K562 (cell line): ENCODE results near the gene ARFGEF2. TPM values are rescaled to one million over a fixed set of nuclear protein-coding genes. Genes with fewer than 3 reads are reported as not detected.

ENCODE experiments used
- ATAC-seq: fragments of 200-7000 bp; cut with Tn5 transposase; 3 replicates; pipeline ENCODE4 v1.9.1; 2020; ENCODE audit warnings: moderate library complexity
- BruUV-seq: library from RNA; stranded (reverse); fragments of 400-500 nt; replicated peaks from 2 replicates; lab custom pipeline; 2021; lab: Mats Ljungman, UMichigan
- CTCF ChIA-PET: fragments of 300-600 bp; formaldehyde crosslinking; extraction: SDS; loops from one replicate; lab custom pipeline; 2021; ENCODE audit warnings: low intra/inter-chr PET ratio; lab: Yijun Ruan, JAX
- POLR2A ChIA-PET: fragments of 300-600, 350-650 bp; sonication (Branson Sonifier 250); formaldehyde crosslinking; extraction: SDS; loops from one replicate; lab custom pipeline; 2021; ENCODE audit warnings: antibody characterized with exemption, inconsistent platforms; lab: Yijun Ruan, JAX
- DNase-seq, 4 experiments: peaks; one replicate each; pipeline versions ENCODE4 v3.0.0 to v3.0.0-alpha.2; 2011 to 2018; ENCODE audit warnings: low spot score in 3 of 4, mixed read lengths in 3 of 4; ENCODE audit errors: extremely low read depth in 1 of 4
- FAIRE-seq: peaks from 2 replicates; lab custom pipeline; 2011; peaks lifted over from hg19 to GRCh38; lab: Jason Lieb, UNC
- H2AFZ ChIP-seq: 2 replicates; pipeline ENCODE4 v1.6.0; 2011; ENCODE audit warnings: low read depth, low read length, control low read depth, inconsistent platforms
- H3K27ac ChIP-seq: fragments of 200-600 bp; 3 replicates; pipeline ENCODE4 v1.8.0; 2011; ENCODE audit warnings: low read depth, mild to moderate bottlenecking, control low read depth, inconsistent platforms, low read length, moderate library complexity, mixed read lengths; ENCODE audit errors: extremely low read depth
- H3K27me3 ChIP-seq, 2 experiments: fragments of 300-600 bp in 1 of 2; 2 replicates in 1 of 2; 3 replicates in 1 of 2; pipeline versions ENCODE4 v1.6.0 to v1.8.0; 2011; ENCODE audit warnings: inconsistent platforms in 2 of 2, low read length in 2 of 2, mild to moderate bottlenecking in 1 of 2, mixed read lengths in 1 of 2, moderate library complexity in 1 of 2; ENCODE audit not compliant: control insufficient read depth in 2 of 2, insufficient read depth in 2 of 2
- H3K36me3 ChIP-seq: fragments of 300-600 bp; 3 replicates; pipeline ENCODE4 v1.8.0; 2011; ENCODE audit warnings: mild to moderate bottlenecking, low read length, inconsistent platforms; ENCODE audit not compliant: control insufficient read depth, insufficient read depth
- H3K4me1 ChIP-seq, 2 experiments: fragments of 200-600 bp in 1 of 2; replicated peaks in 1 of 2; 2 replicates in 1 of 2; 3 replicates in 1 of 2; pipeline versions ENCODE4 v1.5.1 to v1.8.0; 2011; ENCODE audit warnings: inconsistent platforms in 2 of 2, low read length in 2 of 2, mild to moderate bottlenecking in 1 of 2, mixed read lengths in 1 of 2, moderate library complexity in 1 of 2; ENCODE audit not compliant: control insufficient read depth in 2 of 2, insufficient read depth in 2 of 2
- H3K4me2 ChIP-seq: 2 replicates; pipeline ENCODE4 v1.6.1; 2011; ENCODE audit warnings: low read length, control low read depth, inconsistent platforms, mixed read lengths; ENCODE audit not compliant: insufficient read depth
- H3K4me3 ChIP-seq: fragments of 200-600 bp; sonication (generic), shearing (Covaris generic); 2 replicates; pipeline ENCODE4 v1.5.1; 2016; ENCODE audit warnings: control low read depth, inconsistent platforms
- H3K79me2 ChIP-seq: fragments of 200-600 bp; 3 replicates; pipeline ENCODE4 v1.8.0; 2011; ENCODE audit warnings: low read length, inconsistent platforms; ENCODE audit not compliant: control insufficient read depth, insufficient read depth
- H3K9ac ChIP-seq, 2 experiments: 2 replicates each; pipeline versions ENCODE4 v1.6.0 to v1.6.1; 2011; ENCODE audit warnings: low read depth in 2 of 2, low read length in 2 of 2, control low read depth in 1 of 2, inconsistent platforms in 1 of 2, mild to moderate bottlenecking in 1 of 2, mixed read lengths in 1 of 2; ENCODE audit not compliant: insufficient read depth in 1 of 2
- H3K9me1 ChIP-seq: one replicate; pipeline ENCODE4 v1.6.0; 2011; ENCODE audit warnings: inconsistent platforms, mild to moderate bottlenecking, low read length, moderate library complexity; ENCODE audit not compliant: control insufficient read depth, insufficient read depth
- H3K9me3 ChIP-seq: replicated peaks from 2 replicates; pipeline ENCODE4 v1.5.1; 2011; ENCODE audit warnings: low read depth, low read length, inconsistent platforms; ENCODE audit not compliant: control insufficient read depth, insufficient read depth
- H4K20me1 ChIP-seq: replicated peaks from 2 replicates; pipeline ENCODE4 v1.6.1; 2011; ENCODE audit warnings: low read length, inconsistent platforms, mixed read lengths; ENCODE audit not compliant: control insufficient read depth, insufficient read depth
- CEBPB ChIP-seq: fragments of 450-650 bp; IDR thresholded peaks from 2 replicates; pipeline ENCODE4 v1.6.1; 2016; ENCODE audit warnings: missing genetic modification characterization, missing compliant biosample characterization
- CHCHD3 ChIP-seq: fragments of 250-450 bp; sonication (Bioruptor Pico); IDR thresholded peaks from 2 replicates; pipeline ENCODE4 v2.1.2; 2022; ENCODE audit warnings: mild to moderate bottlenecking
- GTF2B ChIP-seq: IDR thresholded peaks from 2 replicates; pipeline ENCODE4 v1.6.1; 2011; ENCODE audit not compliant: insufficient read length; ENCODE audit errors: extremely low read depth
- SRSF3 ChIP-seq: fragments of 200-400 bp; formaldehyde crosslinking; IDR thresholded peaks from 2 replicates; pipeline ENCODE4 v1.6.1; 2016; ENCODE audit warnings: mild to moderate bottlenecking, low read length, moderate library complexity; ENCODE audit not compliant: insufficient read depth
- TFAM ChIP-seq: fragments of 250-450 bp; sonication (Bioruptor Pico); conservative IDR thresholded peaks from 2 replicates; pipeline ENCODE4 v1.5.0; 2021; ENCODE audit warnings: mild to moderate bottlenecking, moderate library complexity
- THRB ChIP-seq: fragments of 450-650 bp; formaldehyde crosslinking; conservative IDR thresholded peaks from 2 replicates; pipeline ENCODE4 v1.4.0; 2022; ENCODE audit warnings: mild to moderate bottlenecking, missing genetic modification characterization
- WGBS: fragments of 100-300 bp; shearing (Covaris generic); methylation state at CpG from one replicate; pipeline ENCODE4 v1.1.6; 2016; ENCODE audit warnings: low coverage, mixed read lengths; ENCODE audit not compliant: insufficient coverage; ENCODE audit errors: missing lambda C conversion rate; 5-methylcytosine and 5-hydroxymethylcytosine counted together
- in situ Hi-C: fragments of 300-500 bp; cut with MboI; formaldehyde crosslinking; loops from 4 replicates; pipeline ENCODE4 v1.15.0; 2018; ENCODE audit warnings: inconsistent platforms, mixed read lengths
- intact Hi-C: fragments of 100-400 bp; cut with micrococcal nuclease; formaldehyde crosslinking; loops from 2 replicates; pipeline ENCODE4 v1.14.2; 2022
- polyA plus RNA-seq, 8 experiments: library from polyadenylated mRNA; depleted of rRNA in 4 of 8; stranded (reverse) in 5 of 8; unstranded in 3 of 8; fragments of >200 nt; fragmentation: Nextera tagmentation in 2 of 8; fragmentation: Illumina TruSeq in 1 of 8; extraction: Ambion mirVana in 2 of 8; extraction: Trizol in 1 of 8; gene quantifications; 2 replicates each; pipeline versions ENCODE4 v1.2.1 to v1.2.3, GENCODE V29; 2011 to 2014; ENCODE audit warnings: inconsistent platforms in 1 of 8, missing spikeins in 1 of 8
- total RNA-seq, 7 experiments: library from RNA; depleted of rRNA in 6 of 7; stranded (reverse); fragments of >200 nt in 6 of 7; fragmentation: Illumina TruSeq in 2 of 7; extraction: Trizol in 2 of 7; gene quantifications; 2 replicates each; pipeline versions ENCODE4 v1.2.1 to v1.2.3, GENCODE V29; 2011 to 2021; ENCODE audit warnings: low replicate concordance in 1 of 7

ARFGEF2 gene
- total and polyA plus RNA-seq, 9 of the 15 experiments (the other 6 are each of a cell fraction or from before 2014, with no cell fraction given), result 4.2 to 18.8 (median 13.7) TPM

DNA sequence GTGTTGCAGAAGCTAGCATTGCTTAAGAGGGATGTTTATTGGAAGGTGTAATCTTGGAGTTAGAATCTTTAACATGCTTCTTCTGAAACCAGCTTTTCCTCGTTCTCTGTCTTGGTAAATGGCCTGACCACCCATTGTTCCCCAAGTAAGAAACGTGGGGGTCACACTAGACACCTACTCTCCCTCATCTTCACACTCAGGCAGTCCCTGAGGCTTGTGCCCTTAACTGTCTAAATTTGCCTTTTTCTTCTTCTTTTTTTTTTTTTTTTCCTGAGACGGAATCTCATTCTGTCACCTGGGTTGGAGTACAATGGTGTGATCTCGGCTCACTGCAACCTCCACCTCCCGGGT, 16.2 kb upstream of the ARFGEF2 start:
- H3K36me3 ChIP-seq, result no peaks in the 10 kb centered on the region
- H4K20me1 ChIP-seq, result peaks cover 4% of the 10 kb centered on the region; the same call in 1 of the 2 replicates
- no peak for TF ChIP-seq CHCHD3 (CRISPR knock-in tag)
- TF ChIP-seq GTF2B, result no peak
- TF ChIP-seq SRSF3, result no peak
- TF ChIP-seq CEBPB (tag), result 0 out of 2 replicates have a peak, but pooled peaks have one; percentile 13
- no peak for TF ChIP-seq TFAM (CRISPR knock-in tag)
- TF ChIP-seq THRB, result no peak
- TF ChIP-seq, all 486 proteins: peak for 1
- no peak overlapping the region for H3K9ac ChIP-seq
- no peak overlapping the region for H2AFZ ChIP-seq
- no TSS peak for BruUV-seq
- H3K79me2 ChIP-seq, result no peaks in the 10 kb centered on the region
- intact Hi-C loops, result loop anchor here (1.0 kb wide), 2 partner anchors 248 to 270 kb away; no protein-coding TSS in a partner anchor
- H3K9me1 ChIP-seq, result no peaks in the 10 kb centered on the region
- no peak overlapping the region for H3K4me2 ChIP-seq
- POLR2A ChIA-PET, result interaction anchor here (0.7 to 1.0 kb wide), 2 partner anchors 15 to 374 kb away, joined by 3 read pairs; no protein-coding TSS in a partner anchor
- no peak for FAIRE-seq
- H3K9me3 ChIP-seq, result no peaks in the 10 kb centered on the region
- DNase-seq, result no peak
- ATAC-seq, result peak; percentile 33
- H3K27ac ChIP-seq, result no peak overlapping the region
- WGBS, result 10% methylated on average over 2 of the region's 5 CpGs
- H3K27me3 ChIP-seq, result peaks cover 19 to 33% of the 10 kb centered on the region in 2 experiments
- CTCF ChIA-PET, result interaction anchor here (0.6 to 4.8 kb wide), 7 partner anchors 12 to 270 kb away, joined by 3 to 111 read pairs (median 3); no protein-coding TSS in a partner anchor
- H3K4me3 ChIP-seq, result no peak overlapping the region
- in situ Hi-C loops, result loop anchor here (5.0 kb wide), 1 partner anchor 248 kb away; no protein-coding TSS in a partner anchor
- H3K4me1 ChIP-seq, result no peaks in the 10 kb centered on the region
